Measurements from ENCODE around the gene BTBD6. TPM values are rescaled to one million over a fixed set of nuclear protein-coding genes. Genes with fewer than 3 reads are reported as not detected.
"Not testable (repeated sequence)": the region's sequence is repeated elsewhere in the genome, so short reads cannot be mapped to it uniquely, and the experiment has no call there.

Gene BTBD6
- total and polyA plus RNA-seq, 2 donors (not counting 1 experiment from before 2014, with no cell fraction given): 31.9 to 49.9 TPM

DNA sequence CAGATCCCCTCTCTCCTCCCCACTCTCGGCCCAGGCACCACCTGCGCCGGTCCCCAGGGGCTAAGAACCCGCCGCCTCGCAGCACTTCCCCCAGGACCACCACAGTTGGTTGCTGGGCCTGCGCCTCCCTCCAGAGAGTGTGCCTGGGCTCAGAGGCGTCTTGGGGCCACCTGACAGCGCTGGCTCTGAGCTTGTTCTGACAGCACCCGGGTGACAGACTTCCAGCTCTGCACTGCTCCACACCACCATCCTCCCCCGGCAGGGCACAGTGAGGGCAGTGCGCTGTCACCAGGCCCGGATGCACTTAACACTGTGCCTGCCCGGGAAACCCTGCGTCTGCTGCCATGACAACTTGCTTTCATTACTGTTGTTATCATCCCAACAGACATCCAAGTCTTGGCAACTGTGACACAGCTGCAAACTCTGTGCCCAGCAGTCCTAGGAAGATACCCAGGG lies 45.8 kb downstream of the BTBD6 start:
- TF ChIP-seq CTCF (conservative IDR thresholded peaks at IDR 0.05 in 1 of 2, IDR thresholded peaks at IDR 0.05 in 1 of 2; ENCODE audit: low read depth in 1 of 2, low read length in 2 of 2) (no peak), EZH2 (IDR thresholded peaks at IDR 0.05; ENCODE audit: low read length, missing control alignments) (no peak)
- H3K27me3 ChIP-seq (ENCODE audit: control insufficient read depth, insufficient read depth, low read length): no peaks in the 10 kb centered on the region
- no peak overlapping the region for H2AFZ ChIP-seq (ENCODE audit: low read length)
- no peak overlapping the region for H3K4me3 ChIP-seq (replicated peaks in 1 of 4; ENCODE audit: control extremely low read depth in 1 of 4, insufficient read depth in 1 of 4, low read depth in 3 of 4, low read length in 4 of 4)
- H3K79me2 ChIP-seq (ENCODE audit: control insufficient read depth, insufficient read depth, low read length): peaks cover 32% of the 10 kb centered on the region
- no peaks in the 10 kb centered on the region for H3K4me1 ChIP-seq (ENCODE audit: control insufficient read depth, extremely low read depth, insufficient read depth, low read length)
- peak in 1 of 2 donors; percentile 61 for DNase-seq (ENCODE audit: low read depth in 2 of 2)
- no peak overlapping the region for H3K9ac ChIP-seq (ENCODE audit: insufficient read depth, low read length)
- H3K27ac ChIP-seq (ENCODE audit: insufficient read depth, low read length): no peak overlapping the region
- no peaks in the 10 kb centered on the region for H3K36me3 ChIP-seq (ENCODE audit: control insufficient read depth, insufficient read depth, low read length)
- H3K4me2 ChIP-seq (ENCODE audit: extremely low read depth, insufficient read depth, low read length): no peak overlapping the region
- H3K9me3 ChIP-seq (ENCODE audit: control insufficient read depth, insufficient read depth, low read depth, low read length): no peaks in the 10 kb centered on the region
- no peaks in the 10 kb centered on the region for H4K20me1 ChIP-seq (ENCODE audit: control insufficient read depth, extremely low read depth, insufficient read depth, low read length)

DNA sequence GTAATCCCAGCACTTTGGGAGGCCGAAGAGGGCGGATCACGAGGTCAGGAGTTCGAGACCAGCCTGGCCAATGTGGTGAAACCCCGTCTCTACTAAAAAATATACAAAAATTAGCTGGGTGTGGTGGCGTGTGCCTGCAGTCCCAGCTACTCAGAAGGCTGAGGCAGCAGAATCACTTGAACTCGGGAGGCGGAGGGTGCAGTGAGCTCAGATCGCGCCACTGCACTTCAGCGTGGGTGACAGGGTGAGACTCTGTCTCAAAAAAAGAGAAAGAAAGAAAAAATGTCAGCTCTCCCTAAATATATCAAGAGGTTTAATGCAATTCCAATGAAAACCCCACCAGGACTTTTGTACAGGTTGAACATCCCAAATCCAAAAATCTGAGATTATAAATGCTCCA lies 49.0 kb downstream of the BTBD6 start:
- H3K27ac ChIP-seq (ENCODE audit: insufficient read depth, low read length); H3K9me3 ChIP-seq (ENCODE audit: control insufficient read depth, insufficient read depth, low read depth, low read length); H2AFZ ChIP-seq (ENCODE audit: low read length); H3K27me3 ChIP-seq (ENCODE audit: control insufficient read depth, insufficient read depth, low read length); H4K20me1 ChIP-seq (ENCODE audit: control insufficient read depth, extremely low read depth, insufficient read depth, low read length); DNase-seq (ENCODE audit: low read depth in 2 of 2); H3K4me3 ChIP-seq (replicated peaks in 1 of 4; ENCODE audit: control extremely low read depth in 1 of 4, insufficient read depth in 1 of 4, low read depth in 3 of 4, low read length in 4 of 4); H3K36me3 ChIP-seq (ENCODE audit: control insufficient read depth, insufficient read depth, low read length); H3K4me2 ChIP-seq (ENCODE audit: extremely low read depth, insufficient read depth, low read length); H3K4me1 ChIP-seq (ENCODE audit: control insufficient read depth, extremely low read depth, insufficient read depth, low read length); H3K9ac ChIP-seq (ENCODE audit: insufficient read depth, low read length): not testable (repeated sequence)
- H3K79me2 ChIP-seq (ENCODE audit: control insufficient read depth, insufficient read depth, low read length): peaks cover 34% of the 10 kb centered on the region

- peak overlapping the region; percentile 88 for H3K27ac ChIP-seq (ENCODE audit: insufficient read depth, low read length)
- H3K4me1 ChIP-seq (ENCODE audit: control insufficient read depth, extremely low read depth, insufficient read depth, low read length): peaks cover 2% of the 10 kb centered on the region
- peaks cover 18% of the 10 kb centered on the region for H3K79me2 ChIP-seq (ENCODE audit: control insufficient read depth, insufficient read depth, low read length)
- no peaks in the 10 kb centered on the region for H4K20me1 ChIP-seq (ENCODE audit: control insufficient read depth, extremely low read depth, insufficient read depth, low read length)
- H3K27me3 ChIP-seq (ENCODE audit: control insufficient read depth, insufficient read depth, low read length): no peaks in the 10 kb centered on the region
- H3K4me2 ChIP-seq (ENCODE audit: extremely low read depth, insufficient read depth, low read length): peak overlapping the region; percentile 94
- peak in 1 of 2 donors; percentile 8 for DNase-seq (ENCODE audit: low read depth in 2 of 2)
- H3K36me3 ChIP-seq (ENCODE audit: control insufficient read depth, insufficient read depth, low read length): no peaks in the 10 kb centered on the region
- peak overlapping the region; percentile 96 for H3K9ac ChIP-seq (ENCODE audit: insufficient read depth, low read length)
- H3K9me3 ChIP-seq (ENCODE audit: control insufficient read depth, insufficient read depth, low read depth, low read length): no peaks in the 10 kb centered on the region
- no peak for TF ChIP-seq EZH2 (IDR thresholded peaks at IDR 0.05; ENCODE audit: low read length, missing control alignments)
- TF ChIP-seq CTCF (conservative IDR thresholded peaks at IDR 0.05 in 1 of 2, IDR thresholded peaks at IDR 0.05 in 1 of 2; ENCODE audit: low read depth in 1 of 2, low read length in 2 of 2): no peak
- peak overlapping the region; percentile 94 for H2AFZ ChIP-seq (ENCODE audit: low read length)
- peak overlapping the region; percentile 49 to 87 (median 78) for H3K4me3 ChIP-seq (replicated peaks in 1 of 4; ENCODE audit: control extremely low read depth in 1 of 4, insufficient read depth in 1 of 4, low read depth in 3 of 4, low read length in 4 of 4)
Observed at GRCh38 chr14:105299654-105300541, 51.6 kb downstream of the BTBD6 start.

Other genes starting within 250 kb of the BTBD6 start
- 7.9 and 8.0 TPM in 2 replicates for gene CDCA4, start 227.4 kb upstream of the BTBD6 start, total RNA-seq
- gene CDCA4, start 227.4 kb upstream of the BTBD6 start, polyA plus RNA-seq: 8.0 and 19.5 TPM in 2 replicates
- gene GPR132, start 183.1 kb upstream of the BTBD6 start, total RNA-seq: 0.17 and 0.26 TPM in 2 replicates
- not detected in 2 replicates for gene GPR132, start 183.1 kb upstream of the BTBD6 start, polyA plus RNA-seq
- gene JAG2, start 79.8 kb upstream of the BTBD6 start, total RNA-seq: 1.8 TPM in 2 replicates
- gene JAG2, start 79.8 kb upstream of the BTBD6 start, polyA plus RNA-seq: 0.23 and 0.51 TPM in 2 replicates
- 13.9 and 14.2 TPM in 2 replicates for gene NUDT14, start 67.2 kb upstream of the BTBD6 start, total RNA-seq
- gene NUDT14, start 67.2 kb upstream of the BTBD6 start, polyA plus RNA-seq: 6.1 and 6.7 TPM in 2 replicates
- 26.5 and 33.4 TPM in 2 replicates for gene BRF1, start 52.5 kb downstream of the BTBD6 start, total RNA-seq
- 7.4 and 8.4 TPM in 2 replicates for gene BRF1, start 52.5 kb downstream of the BTBD6 start, polyA plus RNA-seq
- gene PACS2, start 66.2 kb downstream of the BTBD6 start, total RNA-seq: 36.2 and 52.5 TPM in 2 replicates
- gene PACS2, start 66.2 kb downstream of the BTBD6 start, polyA plus RNA-seq: 20.3 and 23.2 TPM in 2 replicates
- 0.33 and 0.51 TPM in 2 replicates for gene TEX22, start 150.0 kb downstream of the BTBD6 start, total RNA-seq
- gene TEX22, start 150.0 kb downstream of the BTBD6 start, polyA plus RNA-seq: 0.02 and 0.05 TPM in 2 replicates
- 27.2 and 29.7 TPM in 2 replicates for gene MTA1, start 171.3 kb downstream of the BTBD6 start, total RNA-seq
- 28.6 and 35.4 TPM in 2 replicates for gene MTA1, start 171.3 kb downstream of the BTBD6 start, polyA plus RNA-seq
- 37.5 and 68.5 TPM in 2 replicates for gene CRIP2, start 226.3 kb downstream of the BTBD6 start, total RNA-seq
- gene CRIP2, start 226.3 kb downstream of the BTBD6 start, polyA plus RNA-seq: 58.9 and 59.8 TPM in 2 replicates
- 1.3 and 3.0 TPM in 2 replicates for gene CRIP1, start 238.4 kb downstream of the BTBD6 start, total RNA-seq
- 2.5 and 5.2 TPM in 2 replicates for gene CRIP1, start 238.4 kb downstream of the BTBD6 start, polyA plus RNA-seq
- 1.0 and 2.5 TPM in 2 replicates for gene TEDC1, start 242.7 kb downstream of the BTBD6 start, total RNA-seq
- 0.69 and 2.1 TPM in 2 replicates for gene TEDC1, start 242.7 kb downstream of the BTBD6 start, polyA plus RNA-seq